NCI-H1105 (cell line): Measurements from ENCODE around the gene MADCAM1.
"Not testable (repeated sequence)": the region's sequence is repeated elsewhere in the genome, so short reads cannot be mapped to it uniquely, and the experiment has no call there.

Experiments
- DNase-seq: peaks from one replicate; lab custom pipeline; 2025; lab: John Stamatoyannopoulos, UW

Gene MADCAM1

GRCh38 chr19:496112-496665 is at the start of gene MADCAM1:
MADCAM1 (plus strand) TSS chr19:496486; CDS start chr19:496500, 14 bp downstream.
- no peak for DNase-seq

GRCh38 chr19:447064-447426 is 49.2 kb upstream of the MADCAM1 start:
- no peak for DNase-seq

GRCh38 chr19:447816-448560 is 48.3 kb upstream of the MADCAM1 start:
- no peak for DNase-seq

- DNase-seq: no peak
These were observed 46.4 kb upstream of the MADCAM1 start for GRCh38 chr19:449916-450315.

GRCh38 chr19:450912-451481 is 45.3 kb upstream of the MADCAM1 start:
- not testable (repeated sequence) for DNase-seq

- DNase-seq: no peak
These were observed 43.5 kb upstream of the MADCAM1 start for GRCh38 chr19:452829-453228.

GRCh38 chr19:453606-454005 is 42.7 kb upstream of the MADCAM1 start:
- no peak for DNase-seq

GRCh38 chr19:455031-455705 is 41.1 kb upstream of the MADCAM1 start:
- no peak for DNase-seq

- no peak for DNase-seq
These were observed 40.3 kb upstream of the MADCAM1 start for GRCh38 chr19:455851-456546.

GRCh38 chr19:456547-457110 is 39.7 kb upstream of the MADCAM1 start:
- DNase-seq: no peak

- DNase-seq: no peak
These were observed 38.6 kb upstream of the MADCAM1 start for GRCh38 chr19:457636-458035.

- DNase-seq: no peak
These were observed 37.9 kb upstream of the MADCAM1 start for GRCh38 chr19:458091-459042.

- DNase-seq: peak; percentile 62
These were observed 36.4 kb upstream of the MADCAM1 start for GRCh38 chr19:459724-460511.

GRCh38 chr19:460877-461720 is 35.2 kb upstream of the MADCAM1 start, which contains the start of gene SHC2:
SHC2 (minus strand) TSS chr19:461033; CDS start chr19:460996, 37 bp downstream.
- peak; percentile 35 for DNase-seq

GRCh38 chr19:461721-462551 is 34.4 kb upstream of the MADCAM1 start:
- peak; percentile 70 for DNase-seq

GRCh38 chr19:463483-464207 is 32.6 kb upstream of the MADCAM1 start:
- DNase-seq: no peak

- DNase-seq: no peak
These were observed 32.1 kb upstream of the MADCAM1 start for GRCh38 chr19:464208-464545.
